GM12878 (cell line): ENCODE measurements around the gene COQ10B.

Experiments used
- CTCF ChIP-seq, 3 experiments: IDR thresholded peaks in 2 of 3; conservative IDR thresholded peaks in 1 of 3; 2 replicates each; pipeline ENCODE4 v1.5.1; 2011; ENCODE audit warnings: low read depth in 3 of 3, low read length in 3 of 3, mild to moderate bottlenecking in 3 of 3, control low read depth in 2 of 3, moderate library complexity in 2 of 3, inconsistent platforms in 1 of 3, mixed read lengths in 1 of 3; ENCODE audit not compliant: control insufficient read depth in 2 of 3, insufficient read depth in 1 of 3; ENCODE audit errors: extremely low read depth in 1 of 3
- E2F8 ChIP-seq: fragments of 450-650 bp; IDR thresholded peaks from 2 replicates; pipeline ENCODE4 v1.6.1; 2018; ENCODE audit warnings: mild to moderate bottlenecking, low read depth, moderate library complexity; ENCODE audit not compliant: partially characterized antibody
- REST ChIP-seq: IDR thresholded peaks from 2 replicates; pipeline ENCODE4 v1.6.1; 2012; ENCODE audit warnings: mild to moderate bottlenecking, low read depth, low read length
- RFX5 ChIP-seq: IDR thresholded peaks from 2 replicates; pipeline ENCODE4 v1.6.1; 2011; ENCODE audit warnings: low read depth, low read length, improper control_type of control experiment
- SIX5 ChIP-seq: IDR thresholded peaks from 2 replicates; pipeline ENCODE4 v1.6.1; 2011; ENCODE audit warnings: mild to moderate bottlenecking, low read depth, low read length, moderate library complexity; ENCODE audit not compliant: severe bottlenecking

GRCh38 chr2:197405582-197405981 lies 47.8 kb upstream of the COQ10B start:
- no peak for TF ChIP-seq RFX5
- TF ChIP-seq SIX5 = no peak
- TF ChIP-seq E2F8 = no peak
- TF ChIP-seq CTCF (IDR thresholded peaks at IDR 0.05 in 2 of 3, conservative IDR thresholded peaks at IDR 0.05 in 1 of 3; ENCODE audit: control insufficient read depth in 2 of 3, extremely low read depth in 1 of 3, insufficient read depth in 1 of 3, low read depth in 3 of 3, low read length in 3 of 3) = no peak
- TF ChIP-seq REST = no peak
